Activated B cell treated with CpG ODN at 0.5 μM for 24 hours (primary cell): ENCODE measurements around the gene COA6. TPM values are rescaled to one million over a fixed set of nuclear protein-coding genes. Genes with fewer than 3 reads are reported as not detected.
A peak's percentile ranks its signal among the peaks of the same experiment; 100 is the strongest.
"Not testable (repeated sequence)": the region's sequence is repeated elsewhere in the genome, so short reads cannot be mapped to it uniquely, and the experiment has no call there.

Source experiments
- ATAC-seq: fragments of 200-7000 bp; cut with Tn5 transposase; one replicate; pipeline ENCODE4 v1.10.0; 2021; ENCODE audit warnings: low read depth, mild to moderate bottlenecking, moderate library complexity
- CTCF ChIA-PET: fragments of 350-600 bp; sonication (Branson Sonifier 250); formaldehyde crosslinking; loops from one replicate; lab custom pipeline; 2021; ENCODE audit warnings: antibody characterized with exemption; lab: Charles Lee
- POLR2A ChIA-PET: fragments of 350-600 bp; sonication (Branson Sonifier 250); formaldehyde crosslinking; loops from one replicate; lab custom pipeline; 2021; ENCODE audit warnings: antibody characterized with exemption; lab: Charles Lee
- DNase-seq: peaks from one replicate; pipeline ENCODE4 v3.0.0; 2022
- H3K27ac Mint-ChIP-seq: one replicate; pipeline ENCODE4 v1.8.0; 2020; ENCODE audit warnings: mixed read lengths
- H3K27me3 Mint-ChIP-seq: one replicate; pipeline ENCODE4 v1.8.0; 2021; ENCODE audit warnings: mixed read lengths
- H3K36me3 Mint-ChIP-seq: one replicate; pipeline ENCODE4 v1.8.0; 2021; ENCODE audit warnings: low read depth, mixed read lengths
- H3K4me1 Mint-ChIP-seq: one replicate; pipeline ENCODE4 v1.8.0; 2021; ENCODE audit warnings: mixed read lengths
- H3K4me3 Mint-ChIP-seq: one replicate; pipeline ENCODE4 v1.8.0; 2020; ENCODE audit warnings: mild to moderate bottlenecking, mixed read lengths
- H3K9me3 Mint-ChIP-seq: one replicate; pipeline ENCODE4 v1.8.0; 2020; ENCODE audit warnings: mixed read lengths
- CTCF ChIP-seq: fragments of 200-600 bp; IDR thresholded peaks from one replicate; pipeline ENCODE4 v1.8.0; 2022; ENCODE audit warnings: antibody characterized with exemption, mild to moderate bottlenecking
- intact Hi-C: fragments of 100-400 bp; cut with micrococcal nuclease; formaldehyde crosslinking; loops from one replicate; pipeline ENCODE4 v1.15.1; 2024
- total RNA-seq: library from RNA; stranded (reverse); gene quantifications from 2 replicates; pipeline ENCODE4 v1.2.3, GENCODE V29; 2022

Gene COA6
- total RNA-seq, 1 donor from 2014 or later, result 20.7 TPM

GRCh38 chr1:234369784-234370183 is 3.5 kb upstream of the COA6 start:
- TF ChIP-seq CTCF, result no peak
- no peak overlapping the region for H3K4me3 Mint-ChIP-seq
- no peak overlapping the region for H3K27ac Mint-ChIP-seq
- ChIA-PET POLR2A (no interaction called here), CTCF (no interaction called here)
- peaks cover 22% of the 10 kb centered on the region for H3K4me1 Mint-ChIP-seq
- no peaks in the 10 kb centered on the region for H3K9me3 Mint-ChIP-seq
- peaks cover 9% of the 10 kb centered on the region for H3K36me3 Mint-ChIP-seq
- no peaks in the 10 kb centered on the region for H3K27me3 Mint-ChIP-seq
- intact Hi-C loops, result loop anchor here (5.0 to 10.0 kb wide), 4 partner anchors 235 to 1913 kb away; partner anchors contain the start of genes ERO1B, NID1 and RBM34
- DNase-seq (no peak), ATAC-seq (no peak)

GRCh38 chr1:234371414-234371813 is 1.8 kb upstream of the COA6 start:
- DNase-seq (no peak), ATAC-seq (no peak)
- Mint-ChIP-seq H3K4me1 (peaks cover 30% of the 10 kb centered on the region), H3K9me3 (no peaks in the 10 kb centered on the region), H3K27me3 (no peaks in the 10 kb centered on the region), H3K36me3 (peaks cover 17% of the 10 kb centered on the region), H3K4me3 (no peak overlapping the region), H3K27ac (no peak overlapping the region)
- intact Hi-C loops, result loop anchor here (5.0 to 10.0 kb wide), 4 partner anchors 233 to 1911 kb away; partner anchors contain the start of genes ERO1B, NID1 and RBM34
- no peak for TF ChIP-seq CTCF
- ChIA-PET POLR2A (interaction anchor here (0.9 to 1.5 kb wide), 2 partner anchors 45 to 48 kb away, joined by 3 read pairs; no protein-coding TSS in a partner anchor), CTCF (interaction anchor here (1.5 kb wide), 1 partner anchor 46 kb away, joined by 5 read pairs; no protein-coding TSS in a partner anchor)

GRCh38 chr1:234372011-234372757 is 1.1 kb upstream of the COA6 start:
- H3K27ac Mint-ChIP-seq, result peak overlapping the region; percentile 99
- CTCF ChIA-PET, result interaction anchor here (1.5 kb wide), 1 partner anchor 46 kb away, joined by 5 read pairs; no protein-coding TSS in a partner anchor
- peaks cover 30% of the 10 kb centered on the region for H3K4me1 Mint-ChIP-seq
- DNase-seq (no peak), ATAC-seq (no peak)
- peak overlapping the region; percentile 99 for H3K4me3 Mint-ChIP-seq
- no peaks in the 10 kb centered on the region for H3K9me3 Mint-ChIP-seq
- POLR2A ChIA-PET, result interaction anchor here (0.9 to 1.9 kb wide), 5 partner anchors 15 to 49 kb away, joined by 3 to 22 read pairs (median 19); no protein-coding TSS in a partner anchor
- no peaks in the 10 kb centered on the region for H3K27me3 Mint-ChIP-seq
- H3K36me3 Mint-ChIP-seq, result peaks cover 24% of the 10 kb centered on the region
- intact Hi-C loops, result loop anchor here (5.0 to 10.0 kb wide), 4 partner anchors 233 to 1910 kb away; partner anchors contain the start of genes ERO1B, NID1 and RBM34
- TF ChIP-seq CTCF, result no peak

GRCh38 chr1:234373959-234374254 is 651 bp downstream of the COA6 start:
- peaks cover 40% of the 10 kb centered on the region for H3K36me3 Mint-ChIP-seq
- H3K4me1 Mint-ChIP-seq, result peaks cover 30% of the 10 kb centered on the region
- H3K4me3 Mint-ChIP-seq, result peak overlapping the region; percentile 99
- ChIA-PET POLR2A (interaction anchor here (0.5 to 2.7 kb wide), 20 partner anchors 10 to 1079 kb away, joined by 3 to 22 read pairs (median 6); partner anchors contain the start of genes ARID4B, RBM34, TARBP1 and TOMM20), CTCF (interaction anchor here (0.9 to 1.9 kb wide), 2 partner anchors 47 to 64 kb away, joined by 4 to 7 read pairs; no protein-coding TSS in a partner anchor)
- no peaks in the 10 kb centered on the region for H3K9me3 Mint-ChIP-seq
- no peak for TF ChIP-seq CTCF
- DNase-seq, result no peak
- H3K27me3 Mint-ChIP-seq, result no peaks in the 10 kb centered on the region
- ATAC-seq, result peak; percentile 24
- intact Hi-C loops, result loop anchor here (1.0 to 10.0 kb wide), 12 partner anchors 18 to 1908 kb away; partner anchors contain the start of genes ARID4B, B3GALNT2, ERO1B and GGPS1
- H3K27ac Mint-ChIP-seq, result peak overlapping the region; percentile 99

- no peak for TF ChIP-seq CTCF
- H3K27ac Mint-ChIP-seq, result no peak overlapping the region
- peaks cover 57% of the 10 kb centered on the region for H3K36me3 Mint-ChIP-seq
- no peaks in the 10 kb centered on the region for H3K9me3 Mint-ChIP-seq
- no peak for ATAC-seq
- H3K27me3 Mint-ChIP-seq, result no peaks in the 10 kb centered on the region
- POLR2A ChIA-PET, result no interaction called here
- CTCF ChIA-PET, result no interaction called here
- intact Hi-C loops, result loop anchor here (10.0 kb wide), 1 partner anchor 229 kb away; no protein-coding TSS in a partner anchor
- H3K4me1 Mint-ChIP-seq, result peaks cover 34% of the 10 kb centered on the region
- no peak for DNase-seq
- no peak overlapping the region for H3K4me3 Mint-ChIP-seq
Observed at GRCh38 chr1:234375672-234376071, 2.4 kb downstream of the COA6 start.

GRCh38 chr1:234379591-234380109 is 6.4 kb downstream of the COA6 start:
- ATAC-seq, H3K9me3 Mint-ChIP-seq, H3K27me3 Mint-ChIP-seq, H3K4me3 Mint-ChIP-seq, DNase-seq, H3K27ac Mint-ChIP-seq, CTCF ChIA-PET, POLR2A ChIA-PET: not testable (repeated sequence)
- Mint-ChIP-seq H3K36me3 (peaks cover 75% of the 10 kb centered on the region), H3K4me1 (peaks cover 13% of the 10 kb centered on the region)
- intact Hi-C loops, result loop anchor here (10.0 kb wide), 1 partner anchor 225 kb away; no protein-coding TSS in a partner anchor
